Measurements from ENCODE around the gene CT45A8. TPM values are rescaled to one million over a fixed set of nuclear protein-coding genes. Genes with fewer than 3 reads are reported as not detected.
"Not testable (repeated sequence)": the region's sequence is repeated elsewhere in the genome, so short reads cannot be mapped to it uniquely, and the experiment has no call there.

CT45A8 gene, protein sequence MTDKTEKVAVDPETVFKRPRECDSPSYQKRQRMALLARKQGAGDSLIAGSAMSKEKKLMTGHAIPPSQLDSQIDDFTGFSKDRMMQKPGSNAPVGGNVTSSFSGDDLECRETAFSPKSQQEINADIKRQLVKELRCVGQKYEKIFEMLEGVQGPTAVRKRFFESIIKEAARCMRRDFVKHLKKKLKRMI
- not detected in 2 replicates for total RNA-seq (2014; rRNA removed)
- not detected for polyA plus RNA-seq (2012)

DNA sequence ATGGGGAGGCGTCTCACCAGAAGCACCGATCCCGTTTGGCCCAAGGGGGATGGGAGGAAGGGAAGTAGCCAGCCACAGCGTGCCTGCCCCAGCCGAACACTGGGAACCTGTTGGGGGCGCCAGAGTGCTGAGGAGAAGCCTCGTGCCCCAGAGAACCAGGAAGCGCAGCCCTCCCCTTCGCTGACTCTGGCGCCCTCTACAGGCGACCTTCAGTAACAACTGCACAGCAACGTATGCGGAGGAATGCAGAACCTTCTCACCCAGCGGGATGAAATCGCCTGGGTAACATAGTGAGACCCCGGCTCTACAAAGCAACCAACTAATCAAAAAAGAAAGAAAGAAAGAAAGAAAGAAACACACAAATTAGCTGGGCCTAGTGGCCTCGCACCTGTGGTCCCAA, at the start of gene CT45A8:
Gene CT45A8 (minus strand): TSS at position 101 of the 400 bp plus-strand sequence. CDS start 3,755 bp downstream, outside the sequence.
- DNase-seq (ENCODE audit: low read depth) = not testable (repeated sequence)

- DNase-seq (ENCODE audit: low read depth) = no peak
Observed at GRCh38 chrX:135893294-135893817, 39.0 kb upstream of the CT45A8 start, which contains the start of the genes CT45A10 and SAGE1. CT45A10 (minus strand) TSS chrX:135893444; CDS start chrX:135885344, 8,100 bp downstream. SAGE1 (plus strand) TSS chrX:135893716; CDS start chrX:135896243, 2,527 bp downstream.

DNA sequence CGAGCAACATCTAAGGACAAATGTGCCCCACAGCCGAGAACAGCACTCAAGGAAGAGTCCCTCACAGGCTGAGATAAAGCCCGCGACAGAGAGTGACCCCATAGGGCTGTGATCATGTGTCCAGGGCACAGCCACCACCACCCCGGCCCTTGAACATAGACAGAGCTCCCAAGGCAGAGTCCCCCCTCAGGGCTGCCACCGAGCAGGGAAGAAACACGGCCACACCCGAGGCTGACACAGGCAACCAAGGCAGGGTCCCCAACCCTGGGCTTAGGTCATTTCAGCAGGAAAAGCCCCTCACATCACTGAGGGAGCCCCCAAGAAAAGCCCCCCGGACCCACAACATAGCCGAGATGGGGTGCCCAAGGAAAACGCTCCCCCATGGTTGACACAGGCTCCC, 38.4 kb upstream of the CT45A8 start:
- DNase-seq (ENCODE audit: low read depth) = no peak

DNA sequence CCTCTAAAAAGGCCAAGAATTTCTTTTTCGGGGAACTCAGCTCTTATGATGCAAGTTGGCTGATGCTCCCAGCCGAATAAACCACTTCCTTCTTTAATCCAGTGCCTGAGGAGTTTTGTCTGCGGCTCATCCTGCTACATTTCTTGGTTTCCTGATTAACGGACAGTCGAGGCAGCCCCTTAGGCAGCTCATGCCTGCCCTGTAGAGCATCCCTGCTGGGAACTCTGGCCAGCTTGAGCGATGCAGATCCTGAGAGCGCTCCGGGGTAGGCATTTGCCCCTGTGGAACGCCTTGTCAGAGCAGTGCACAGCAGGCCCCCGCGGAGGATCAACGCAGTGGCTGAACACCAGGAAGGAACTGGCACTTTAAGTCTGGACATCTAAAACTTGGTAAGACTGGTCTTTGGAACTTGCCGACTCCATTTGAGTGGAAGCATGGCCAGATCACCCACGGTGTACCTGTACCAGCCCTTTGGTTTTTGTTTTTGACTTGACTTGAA, 35.8 kb upstream of the CT45A8 start:
- DNase-seq (ENCODE audit: low read depth) = no peak

DNA sequence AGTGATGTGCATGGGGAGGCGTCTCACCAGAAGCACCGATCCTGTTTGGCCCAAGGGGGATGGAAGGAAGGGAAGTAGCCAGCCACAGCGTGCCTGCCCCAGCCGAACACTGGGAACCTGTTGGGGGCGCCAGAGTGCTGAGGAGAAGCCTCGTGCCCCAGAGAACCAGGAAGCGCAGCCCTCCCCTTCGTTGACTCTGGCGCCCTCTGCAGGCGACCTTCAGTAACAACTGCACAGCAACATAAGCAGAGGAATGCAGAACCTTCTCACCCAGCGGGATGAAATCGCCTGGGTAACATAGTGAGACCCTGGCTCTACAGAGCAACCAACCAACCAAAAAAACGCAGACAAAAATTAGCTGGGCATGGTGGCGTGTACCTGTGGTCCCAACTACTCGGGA, 34.6 kb upstream of the CT45A8 start:
- DNase-seq (ENCODE audit: low read depth) = not testable (repeated sequence)

- DNase-seq (ENCODE audit: low read depth) = not testable (repeated sequence)
Observed at GRCh38 chrX:135888230-135888629, 33.9 kb upstream of the CT45A8 start.

- not testable (repeated sequence) for DNase-seq (ENCODE audit: low read depth)
Observed at GRCh38 chrX:135882741-135883140, 28.4 kb upstream of the CT45A8 start.

DNA sequence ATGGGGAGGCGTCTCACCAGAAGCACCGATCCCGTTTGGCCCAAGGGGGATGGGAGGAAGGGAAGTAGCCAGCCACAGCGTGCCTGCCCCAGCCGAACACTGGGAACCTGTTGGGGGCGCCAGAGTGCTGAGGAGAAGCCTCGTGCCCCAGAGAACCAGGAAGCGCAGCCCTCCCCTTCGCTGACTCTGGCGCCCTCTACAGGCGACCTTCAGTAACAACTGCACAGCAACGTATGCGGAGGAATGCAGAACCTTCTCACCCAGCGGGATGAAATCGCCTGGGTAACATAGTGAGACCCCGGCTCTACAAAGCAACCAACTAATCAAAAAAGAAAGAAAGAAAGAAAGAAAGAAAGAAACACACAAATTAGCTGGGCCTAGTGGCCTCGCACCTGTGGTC, 17.4 kb upstream of the CT45A8 start, which contains the start of gene CT45A9:
Gene CT45A9 (minus strand): TSS at position 101 of the 400 bp plus-strand sequence. CDS start 3,751 bp downstream, outside the sequence.
- not testable (repeated sequence) for DNase-seq (ENCODE audit: low read depth)

GRCh38 chrX:135837180-135837579, 17.2 kb downstream of the CT45A8 start, which contains the start of gene CT45A7:
CT45A7 (minus strand) TSS chrX:135837280; CDS start chrX:135833533, 3,747 bp downstream.
- not testable (repeated sequence) for DNase-seq (ENCODE audit: low read depth)

DNA sequence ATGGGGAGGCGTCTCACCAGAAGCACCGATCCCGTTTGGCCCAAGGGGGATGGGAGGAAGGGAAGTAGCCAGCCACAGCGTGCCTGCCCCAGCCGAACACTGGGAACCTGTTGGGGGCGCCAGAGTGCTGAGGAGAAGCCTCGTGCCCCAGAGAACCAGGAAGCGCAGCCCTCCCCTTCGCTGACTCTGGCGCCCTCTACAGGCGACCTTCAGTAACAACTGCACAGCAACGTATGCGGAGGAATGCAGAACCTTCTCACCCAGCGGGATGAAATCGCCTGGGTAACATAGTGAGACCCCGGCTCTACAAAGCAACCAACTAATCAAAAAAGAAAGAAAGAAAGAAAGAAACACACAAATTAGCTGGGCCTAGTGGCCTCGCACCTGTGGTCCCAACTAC, 34.4 kb downstream of the CT45A8 start, which contains the start of gene CT45A2:
Gene CT45A2 (minus strand): TSS at position 101 of the 400 bp plus-strand sequence. CDS start 3,747 bp downstream, outside the sequence.
- DNase-seq (ENCODE audit: low read depth) = not testable (repeated sequence)

DNA sequence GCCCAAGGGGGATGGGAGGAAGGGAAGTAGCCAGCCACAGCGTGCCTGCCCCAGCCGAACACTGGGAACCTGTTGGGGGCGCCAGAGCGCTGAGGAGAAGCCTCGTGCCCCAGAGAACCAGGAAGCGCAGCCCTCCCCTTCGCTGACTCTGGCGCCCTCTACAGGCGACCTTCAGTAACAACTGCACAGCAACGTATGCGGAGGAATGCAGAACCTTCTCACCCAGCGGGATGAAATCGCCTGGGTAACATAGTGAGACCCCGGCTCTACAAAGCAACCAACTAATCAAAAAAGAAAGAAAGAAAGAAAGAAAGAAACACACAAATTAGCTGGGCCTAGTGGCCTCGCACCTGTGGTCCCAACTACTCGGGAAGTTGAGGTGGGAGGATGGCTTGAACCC, 51.7 kb downstream of the CT45A8 start, which contains the start of gene CT45A6:
Gene CT45A6 (minus strand): TSS at position 101 of the 400 bp plus-strand sequence. CDS start 3,794 bp downstream, outside the sequence.
- DNase-seq (ENCODE audit: low read depth) = not testable (repeated sequence)

Other genes with a start within 250 kb of the CT45A8 start
- not detected in 2 replicates for gene CT45A1, start 140.9 kb downstream of the CT45A8 start, total RNA-seq (2014; rRNA removed)
- not detected in 2 replicates for gene CT45A3, start 86.3 kb downstream of the CT45A8 start, total RNA-seq (2014; rRNA removed)
- gene CT45A5, start 69.0 kb downstream of the CT45A8 start, total RNA-seq (2014; rRNA removed) = not detected in 2 replicates
- gene CT45A6, start 51.8 kb downstream of the CT45A8 start, total RNA-seq (2014; rRNA removed) = not detected in 2 replicates
- not detected in 2 replicates for gene CT45A2, start 34.5 kb downstream of the CT45A8 start, total RNA-seq (2014; rRNA removed)
- not detected in 2 replicates for gene CT45A7, start 17.3 kb downstream of the CT45A8 start, total RNA-seq (2014; rRNA removed)
- gene CT45A9, start 17.3 kb upstream of the CT45A8 start, total RNA-seq (2014; rRNA removed) = not detected in 2 replicates
- gene CT45A10, start 38.9 kb upstream of the CT45A8 start, total RNA-seq (2014; rRNA removed) = not detected in 2 replicates
- gene SAGE1, start 39.2 kb upstream of the CT45A8 start, total RNA-seq (2014; rRNA removed) = not detected in 2 replicates
- gene MMGT1, start 119.5 kb upstream of the CT45A8 start, total RNA-seq (2014; rRNA removed) = 20.7 and 23.8 TPM in 2 replicates
- 18.7 and 23.6 TPM in 2 replicates for gene SLC9A6, start 130.9 kb upstream of the CT45A8 start, total RNA-seq (2014; rRNA removed)

Measured in LHCN-M2 (cell line).